HG02943 (cell line): ENCODE results near the gene ZDHHC22.

Experiments used
- ATAC-seq: cut with Tn5 transposase; IDR thresholded peaks from one replicate; pipeline ENCODE4 v1.9.1; 2021; ENCODE audit warnings: mild to moderate bottlenecking, low read depth, moderate library complexity; ENCODE audit not compliant: unreplicated experiment

Gene ZDHHC22

GRCh38 chr14:77158175-77158881, 16.7 kb upstream of the ZDHHC22 start:
- no peak for ATAC-seq

GRCh38 chr14:77157740-77158139, 16.1 kb upstream of the ZDHHC22 start:
- no peak for ATAC-seq

- ATAC-seq: no peak
These were observed 13.5 kb upstream of the ZDHHC22 start for GRCh38 chr14:77155083-77155482.

DNA sequence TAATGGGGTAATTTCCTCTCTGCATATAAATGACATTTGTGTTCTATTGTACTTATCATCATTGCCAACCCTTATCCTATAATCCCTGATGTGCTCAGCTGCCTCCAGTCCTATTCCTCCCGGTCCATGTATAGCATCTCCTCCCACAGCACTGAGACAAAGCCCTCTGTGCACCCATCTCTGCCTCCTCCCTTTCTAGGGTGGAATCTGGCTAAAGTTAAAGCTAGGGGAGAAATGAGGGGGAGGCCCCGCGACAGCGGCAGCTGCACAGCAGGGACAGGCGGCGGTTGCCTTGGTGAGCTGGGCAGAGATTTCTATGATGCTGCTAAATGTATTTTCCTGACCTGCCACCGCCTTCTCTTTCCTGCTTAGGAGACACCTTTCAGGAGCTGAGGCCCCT, 12.8 kb upstream of the ZDHHC22 start:
- ATAC-seq: no peak

- ATAC-seq: no peak
These were observed 12.2 kb upstream of the ZDHHC22 start for GRCh38 chr14:77153802-77154201.

GRCh38 chr14:77151918-77152588, 10.5 kb upstream of the ZDHHC22 start:
- ATAC-seq: no peak

DNA sequence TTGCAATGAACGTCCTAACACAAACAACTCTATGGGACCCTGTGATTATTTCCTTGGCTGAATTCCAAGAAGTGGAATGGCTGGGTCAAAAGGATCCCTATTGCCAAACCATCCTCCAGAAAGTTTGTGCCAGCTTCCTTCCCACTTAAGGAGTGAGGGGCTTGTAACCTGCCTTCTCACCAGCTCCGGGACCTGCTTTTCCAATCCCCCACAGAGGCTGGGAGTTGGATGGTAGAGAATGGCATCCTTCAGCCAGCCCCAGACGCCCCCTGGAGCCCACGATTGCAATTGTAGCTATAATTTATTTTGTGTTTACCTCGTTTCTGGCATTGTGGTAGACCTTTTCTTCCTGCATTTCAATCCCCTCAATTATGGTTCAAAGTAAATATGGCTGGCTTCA, 9.7 kb upstream of the ZDHHC22 start:
- no peak for ATAC-seq

DNA sequence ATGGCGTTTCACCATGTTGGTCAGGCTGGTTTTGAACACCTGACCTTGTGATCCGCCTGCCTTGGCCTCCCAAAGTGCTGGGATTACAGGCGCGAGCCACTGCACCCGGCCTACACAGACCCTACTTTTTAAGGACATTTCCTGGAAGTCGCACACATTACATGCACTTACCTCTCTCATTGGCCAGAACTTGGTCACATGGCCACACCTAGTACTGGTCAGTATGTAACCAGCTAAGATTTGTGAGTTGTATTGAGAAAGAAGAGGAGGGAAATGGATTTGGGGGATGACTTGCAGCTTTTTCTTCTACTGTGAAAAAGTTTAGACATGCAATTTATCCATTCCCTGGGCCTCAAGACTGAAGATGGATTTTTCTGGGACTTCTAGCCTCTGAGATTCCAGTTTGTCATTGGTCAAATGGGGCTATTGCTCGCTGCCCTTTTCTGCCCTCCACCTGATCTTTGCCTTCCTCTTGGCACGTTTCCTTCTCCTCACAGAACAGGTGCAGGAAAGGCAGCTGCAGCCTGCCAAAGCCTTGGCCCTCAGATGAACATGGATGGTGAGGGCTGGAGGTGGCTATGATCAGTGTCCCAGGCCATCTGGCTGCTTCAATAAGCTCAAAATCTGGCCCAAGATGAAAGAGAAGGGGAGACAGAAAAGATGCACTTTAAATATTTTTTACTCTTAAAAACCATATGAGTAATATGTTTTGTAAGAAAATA, 7.1 kb upstream of the ZDHHC22 start:
- no peak for ATAC-seq

GRCh38 chr14:77145975-77146740, 4.6 kb upstream of the ZDHHC22 start:
- ATAC-seq: no peak

GRCh38 chr14:77144412-77145115, 3.0 kb upstream of the ZDHHC22 start:
- ATAC-seq: no peak

DNA sequence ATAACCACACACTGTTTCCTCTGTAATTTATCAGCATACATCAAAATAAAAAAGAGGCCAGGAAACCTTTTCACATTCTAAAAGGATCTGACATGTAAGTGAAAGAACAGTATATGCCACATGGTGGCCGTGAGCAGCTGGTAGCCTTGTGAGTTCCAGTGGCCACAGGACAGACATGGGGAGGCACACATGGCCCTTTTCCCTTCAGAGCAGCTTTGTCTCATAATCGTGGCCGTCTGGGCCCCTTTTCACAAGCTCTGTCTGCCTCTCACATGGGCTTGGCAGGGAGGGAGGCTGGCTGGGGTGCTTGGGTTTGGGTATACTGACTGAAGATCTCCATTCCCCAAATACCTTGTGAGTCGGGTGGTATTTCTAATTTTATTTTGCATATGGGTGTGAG, 1.5 kb upstream of the ZDHHC22 start:
- ATAC-seq: no peak

- ATAC-seq: no peak
These were observed 612 bp upstream of the ZDHHC22 start for GRCh38 chr14:77142005-77142800.

DNA sequence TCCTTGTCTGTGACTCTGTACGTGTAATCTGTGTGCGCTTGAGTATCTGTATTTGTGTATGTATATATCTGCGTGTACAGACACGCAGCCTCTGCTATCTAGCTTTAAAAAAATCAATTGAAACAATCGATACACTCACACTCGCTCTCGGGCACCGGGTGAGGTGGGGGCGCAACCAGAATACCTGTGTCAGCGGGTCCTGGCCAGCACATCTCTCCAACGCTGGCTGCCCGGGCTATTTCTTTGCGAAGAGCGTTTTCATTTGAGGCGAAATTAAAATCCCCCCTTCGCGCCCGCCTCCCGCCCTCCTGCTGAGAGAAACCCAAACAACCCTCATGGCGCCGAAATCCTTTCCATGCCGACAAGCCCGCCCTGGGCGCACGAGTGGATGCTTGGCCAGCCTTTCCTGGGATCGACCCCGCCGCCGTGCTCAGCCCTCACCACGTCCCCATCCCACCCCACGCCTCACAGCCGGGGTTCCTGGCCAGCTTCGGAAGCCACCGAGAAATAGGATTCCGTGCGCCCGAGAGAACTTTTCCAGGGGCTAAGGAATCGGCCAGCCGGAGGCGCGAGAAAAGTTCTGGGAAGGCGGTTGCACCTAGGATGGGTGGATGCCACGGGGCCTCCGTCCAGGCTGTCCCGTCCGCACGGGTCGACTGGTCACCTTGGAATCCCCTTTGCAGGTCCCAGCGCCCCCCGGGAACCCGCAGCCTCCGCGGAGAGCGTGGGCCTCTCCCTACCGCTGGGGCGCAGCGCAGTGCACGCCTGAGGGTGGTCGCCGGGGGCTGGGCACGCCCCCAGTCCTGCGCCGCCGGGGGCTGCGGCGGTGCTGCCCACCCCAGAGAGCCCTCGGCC, 1.0 kb downstream of the ZDHHC22 start:
- no peak for ATAC-seq

DNA sequence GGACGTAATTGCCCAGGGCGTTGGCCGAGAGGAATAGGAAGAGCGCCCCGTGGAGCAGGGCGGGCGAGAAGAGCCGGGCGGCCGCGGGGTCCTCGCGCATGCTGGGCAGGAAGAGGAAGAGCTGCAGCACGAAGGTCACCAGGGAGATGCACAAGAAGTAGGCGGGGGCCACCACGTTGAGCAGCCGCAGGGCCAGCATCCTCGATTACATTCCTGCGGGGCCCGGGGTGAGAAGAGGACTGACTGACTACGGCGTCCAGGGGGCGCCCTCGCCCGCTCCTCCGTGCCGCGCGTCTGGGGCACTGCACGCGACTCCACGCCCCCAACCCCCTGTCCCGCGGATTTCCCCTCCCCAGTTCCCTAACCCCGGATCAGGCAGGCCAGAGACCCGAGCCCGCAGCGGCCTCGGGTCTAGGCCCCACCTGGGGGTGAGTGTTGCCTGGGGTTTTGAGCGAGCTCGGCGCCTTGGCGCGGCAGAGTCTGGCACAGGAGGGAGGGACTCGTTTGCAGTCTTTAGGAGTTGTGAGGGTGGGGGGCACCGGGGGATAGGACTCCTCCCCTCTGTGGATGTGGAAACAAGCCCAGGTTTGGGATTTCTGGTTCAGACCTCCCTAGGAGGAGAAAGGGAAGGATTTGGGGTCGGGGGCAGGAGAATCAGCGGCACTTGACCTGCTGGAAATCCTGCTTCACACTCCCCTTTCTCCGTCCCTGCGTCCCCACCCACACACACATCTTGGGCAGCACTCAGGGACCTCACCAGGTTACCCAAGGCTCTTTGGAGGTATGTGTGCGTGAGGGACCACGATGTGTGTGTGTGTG, 1.8 kb downstream of the ZDHHC22 start:
- ATAC-seq: no peak

- ATAC-seq: no peak
These were observed 2.6 kb downstream of the ZDHHC22 start for GRCh38 chr14:77139022-77139421.

DNA sequence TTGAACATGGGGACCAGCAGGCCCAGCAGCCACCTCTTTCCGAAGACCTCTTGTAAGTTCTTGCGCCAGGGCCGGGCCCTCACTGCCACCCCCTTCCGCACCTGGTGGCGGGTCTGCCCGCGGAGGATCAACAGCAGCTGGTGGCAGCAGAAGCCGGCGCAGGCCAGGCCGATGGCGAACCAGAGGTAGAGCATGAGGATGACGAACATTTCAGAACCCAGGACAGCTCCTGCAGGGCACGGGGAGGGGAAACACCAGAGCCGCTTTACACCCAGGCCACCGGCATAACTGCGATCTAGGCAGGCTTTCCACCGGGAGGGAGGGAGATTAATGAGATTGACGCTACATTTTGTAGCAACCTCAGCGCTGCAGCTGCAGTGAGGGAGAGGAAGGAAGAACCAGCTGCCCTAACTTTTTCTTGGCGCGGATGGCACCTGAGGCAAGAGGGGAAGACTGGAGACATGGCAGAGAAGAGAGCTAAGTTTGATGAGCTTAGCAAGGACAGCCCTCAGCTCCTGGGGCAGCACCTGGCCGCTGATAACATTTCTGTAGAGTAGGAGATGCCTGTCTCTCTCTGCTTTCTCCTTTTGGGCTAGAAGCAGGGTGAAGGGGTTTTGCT, 7.8 kb downstream of the ZDHHC22 start:
- ATAC-seq: no peak

DNA sequence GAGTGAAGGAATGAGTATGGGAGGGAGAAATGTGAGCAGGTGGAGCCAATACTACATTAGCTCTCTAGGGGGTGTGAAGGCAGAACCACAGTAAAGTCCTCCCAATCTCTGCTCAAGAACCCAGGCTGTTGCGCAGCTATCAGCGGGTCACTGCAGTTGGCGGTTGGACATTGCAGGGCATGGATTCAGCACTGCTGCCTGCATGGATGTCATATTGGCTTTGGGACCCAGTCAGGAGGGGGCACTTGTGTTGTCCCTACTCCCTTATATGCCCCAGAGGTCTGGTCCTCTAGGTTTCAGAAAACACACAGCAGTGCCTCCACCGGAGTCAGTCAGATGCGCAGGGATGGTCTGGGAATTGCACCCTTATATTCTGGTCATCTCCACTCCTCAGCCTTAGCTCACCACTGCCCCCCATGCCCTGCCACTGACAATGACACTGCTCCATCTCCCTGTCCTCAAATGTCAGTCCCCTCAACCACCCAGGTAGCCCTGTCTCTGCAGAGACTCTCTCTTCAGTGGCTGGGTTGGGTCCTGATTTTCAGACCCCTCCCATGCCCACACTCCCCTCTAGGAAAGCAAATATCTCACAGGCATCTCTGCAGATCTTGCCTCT, 9.6 kb downstream of the ZDHHC22 start:
- no peak for ATAC-seq
